DND-41 (cell line): Measurements from ENCODE around the gene TDRD9.

Source experiments
- ATAC-seq: fragments of 200-7000 bp; cut with Tn5 transposase; 3 replicates; pipeline ENCODE4 v1.9.1; 2021; ENCODE audit warnings: low read depth; ENCODE audit not compliant: insufficient read depth
- DNase-seq: peaks from one replicate; pipeline ENCODE4 v3.0.0-alpha.2; 2020
- H2AFZ ChIP-seq: 2 replicates; pipeline ENCODE4 v1.6.0; 2012; ENCODE audit warnings: low read depth, low read length
- H3K27ac ChIP-seq: 2 replicates; pipeline ENCODE4 v1.5.1; 2012; ENCODE audit warnings: low read length, inconsistent platforms
- H3K27me3 ChIP-seq: fragments of 200-600 bp; sonication (generic); 2 replicates; pipeline ENCODE4 v1.6.0; 2012; ENCODE audit warnings: low read length, mild to moderate bottlenecking, inconsistent platforms; ENCODE audit not compliant: insufficient read depth, poor library complexity
- H3K36me3 ChIP-seq: 2 replicates; pipeline ENCODE4 v1.5.1; 2012; ENCODE audit warnings: low read length, inconsistent platforms; ENCODE audit not compliant: insufficient read depth
- H3K4me1 ChIP-seq: 2 replicates; pipeline ENCODE4 v1.5.1; 2012; ENCODE audit warnings: mild to moderate bottlenecking, low read length; ENCODE audit not compliant: insufficient read depth
- H3K4me2 ChIP-seq: 2 replicates; pipeline ENCODE4 v1.6.0; 2012; ENCODE audit warnings: mild to moderate bottlenecking, moderate library complexity, low read length, inconsistent platforms; ENCODE audit not compliant: insufficient read depth
- H3K4me3 ChIP-seq, 2 experiments: fragments of 200-600 bp in 1 of 2; shearing (Covaris generic) in 1 of 2; 2 replicates each; pipeline ENCODE4 v1.5.1; 2012 to 2016; ENCODE audit warnings: inconsistent platforms in 2 of 2, low read length in 2 of 2, mild to moderate bottlenecking in 2 of 2, low read depth in 1 of 2, moderate library complexity in 1 of 2
- H3K79me2 ChIP-seq: 2 replicates; pipeline ENCODE4 v1.6.0; 2012; ENCODE audit warnings: low read length, inconsistent platforms; ENCODE audit not compliant: insufficient read depth
- H3K9ac ChIP-seq: 2 replicates; pipeline ENCODE4 v1.6.0; 2012; ENCODE audit warnings: low read depth, mild to moderate bottlenecking, inconsistent platforms, low read length, moderate library complexity
- H3K9me3 ChIP-seq: 2 replicates; pipeline ENCODE4 v1.5.1; 2012; ENCODE audit warnings: low read length, moderate library complexity, mild to moderate bottlenecking, inconsistent platforms; ENCODE audit not compliant: insufficient read depth, severe bottlenecking
- H4K20me1 ChIP-seq: 2 replicates; pipeline ENCODE4 v1.6.0; 2012; ENCODE audit warnings: low read length; ENCODE audit not compliant: insufficient read depth
- CTCF ChIP-seq: IDR thresholded peaks from 2 replicates; pipeline ENCODE4 v1.5.1; 2012; ENCODE audit warnings: borderline replicate concordance, low read length, moderate library complexity, mild to moderate bottlenecking; ENCODE audit not compliant: poor library complexity, severe bottlenecking; ENCODE audit errors: extremely low read depth
- EZH2 ChIP-seq: IDR thresholded peaks from 3 replicates; pipeline ENCODE4 v1.6.1; 2012; ENCODE audit warnings: borderline replicate concordance, low read depth, mild to moderate bottlenecking, moderate library complexity, low read length, inconsistent platforms; ENCODE audit not compliant: severe bottlenecking

TDRD9 gene

DNA sequence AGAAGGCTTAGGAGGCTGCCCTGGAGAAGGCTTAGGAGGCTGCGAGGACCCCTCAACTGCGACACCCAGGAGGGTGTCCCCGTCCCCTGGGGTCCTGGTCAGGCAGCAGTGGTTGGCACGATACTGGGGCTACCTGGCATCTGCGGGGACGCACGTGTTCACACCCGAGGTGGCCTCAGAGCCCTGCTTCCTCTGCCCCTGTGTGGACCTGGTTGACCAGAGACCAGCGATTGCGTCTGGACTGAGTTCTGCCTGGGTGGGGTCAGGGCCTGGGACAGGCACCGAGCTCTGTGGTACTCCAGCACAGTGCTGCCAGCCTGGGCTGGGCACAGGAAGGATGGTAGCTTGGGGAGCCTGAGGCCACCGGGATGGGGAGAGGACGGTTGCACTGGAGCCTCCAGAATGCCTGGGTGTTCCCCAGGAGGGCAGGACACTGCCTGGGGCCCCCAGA lies 158.0 kb downstream of the TDRD9 start:
- TF ChIP-seq EZH2 (no peak), CTCF (no peak)
- H3K9me3 ChIP-seq = no peaks in the 10 kb centered on the region
- H3K4me1 ChIP-seq = no peaks in the 10 kb centered on the region
- H2AFZ ChIP-seq = no peak overlapping the region
- H4K20me1 ChIP-seq = no peaks in the 10 kb centered on the region
- H3K4me2 ChIP-seq = no peak overlapping the region
- H3K4me3 ChIP-seq = no peak overlapping the region
- H3K36me3 ChIP-seq = no peaks in the 10 kb centered on the region
- DNase-seq (no peak), ATAC-seq (no peak)
- H3K27ac ChIP-seq = no peak overlapping the region
- H3K27me3 ChIP-seq = no peaks in the 10 kb centered on the region
- H3K79me2 ChIP-seq = no peaks in the 10 kb centered on the region
- no peak overlapping the region for H3K9ac ChIP-seq

- Histone ChIP-seq H2AFZ (no peak overlapping the region), H3K4me2 (no peak overlapping the region), H3K27ac (no peak overlapping the region), H3K79me2 (no peaks in the 10 kb centered on the region), H3K9ac (no peak overlapping the region), H3K4me3 (no peak overlapping the region), H3K4me1 (no peaks in the 10 kb centered on the region), H4K20me1 (no peaks in the 10 kb centered on the region), H3K36me3 (no peaks in the 10 kb centered on the region), H3K27me3 (no peaks in the 10 kb centered on the region), H3K9me3 (no peaks in the 10 kb centered on the region)
- no peak for TF ChIP-seq EZH2
- ATAC-seq (no peak), DNase-seq (no peak)
Observed at GRCh38 chr14:104086661-104087461, 158.6 kb downstream of the TDRD9 start.

DNA sequence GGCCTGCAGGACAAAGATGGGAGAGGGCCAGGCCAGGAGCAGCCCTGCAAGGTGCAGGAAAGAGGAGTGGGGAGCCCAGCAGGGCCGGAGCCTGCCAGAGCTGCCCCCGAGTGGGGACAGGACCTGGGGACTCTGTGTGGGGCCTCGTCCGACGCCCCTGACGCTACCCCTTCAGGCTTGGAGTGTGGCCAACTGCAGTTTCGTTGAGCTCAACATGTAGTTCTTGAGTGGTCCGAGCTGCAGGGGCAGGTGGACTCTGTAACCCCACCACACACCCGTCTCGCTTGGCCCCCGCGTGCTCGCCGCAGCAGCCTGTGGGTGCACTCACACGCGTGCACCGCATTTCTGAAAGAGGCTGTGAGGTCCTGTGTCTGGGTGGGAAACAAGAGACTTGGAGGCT lies 159.2 kb downstream of the TDRD9 start:
- Histone ChIP-seq H3K27me3 (no peaks in the 10 kb centered on the region), H3K9me3 (no peaks in the 10 kb centered on the region), H3K79me2 (no peaks in the 10 kb centered on the region), H3K4me3 (no peak overlapping the region), H3K9ac (no peak overlapping the region), H3K4me1 (no peaks in the 10 kb centered on the region), H3K36me3 (no peaks in the 10 kb centered on the region), H3K27ac (no peak overlapping the region), H3K4me2 (no peak overlapping the region), H4K20me1 (no peaks in the 10 kb centered on the region), H2AFZ (no peak overlapping the region)
- DNase-seq (no peak), ATAC-seq (no peak)
- TF ChIP-seq EZH2 (no peak), CTCF (no peak)

GRCh38 chr14:104087981-104088850 lies 160.0 kb downstream of the TDRD9 start:
- H3K79me2 ChIP-seq = no peaks in the 10 kb centered on the region
- no peaks in the 10 kb centered on the region for H4K20me1 ChIP-seq
- TF ChIP-seq EZH2 = no peak
- no peak for TF ChIP-seq CTCF
- no peak overlapping the region for H3K4me3 ChIP-seq
- no peak overlapping the region for H3K27ac ChIP-seq
- H3K9me3 ChIP-seq = no peaks in the 10 kb centered on the region
- no peak overlapping the region for H3K4me2 ChIP-seq
- H3K36me3 ChIP-seq = no peaks in the 10 kb centered on the region
- no peaks in the 10 kb centered on the region for H3K27me3 ChIP-seq
- no peak for ATAC-seq
- no peak overlapping the region for H3K9ac ChIP-seq
- H3K4me1 ChIP-seq = no peaks in the 10 kb centered on the region
- no peak overlapping the region; the same call in 1 of the 2 replicates for H2AFZ ChIP-seq
- no peak for DNase-seq
